ENCODE measurements around the gene GLIS2. TPM values are rescaled to one million over a fixed set of nuclear protein-coding genes. Genes with fewer than 3 reads are reported as not detected.

The GLIS2 gene
- total RNA-seq, 1 experiment from 2014 or later = 22.1 TPM

DNA sequence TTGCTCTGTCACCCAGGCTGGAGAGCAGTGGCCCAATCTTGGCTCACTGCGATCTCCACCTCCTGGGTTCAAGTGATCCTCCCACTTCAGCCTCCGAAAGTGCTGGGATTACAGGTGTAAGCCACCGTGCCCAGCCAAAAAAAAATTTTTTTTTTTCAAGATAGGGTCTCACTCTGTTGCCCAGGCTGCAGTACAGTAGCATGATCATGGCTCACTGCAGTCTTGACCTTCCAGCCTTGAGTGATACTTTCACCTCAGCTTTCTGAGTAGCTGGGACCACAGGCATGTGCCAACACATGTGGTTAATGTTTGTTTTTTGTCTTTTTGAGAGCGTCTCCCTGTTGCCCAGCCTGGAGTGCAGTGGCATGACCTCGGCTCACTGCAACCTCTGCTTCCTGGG, 37.0 kb downstream of the GLIS2 start:
- BruUV-seq (replicated peaks) = no TSS peak
- intact Hi-C loops (cut with micrococcal nuclease; ENCODE audit: unreplicated experiment) = no loop called here
- H3K36me3 Mint-ChIP-seq (ENCODE audit: insufficient read depth, unreplicated experiment) = peaks cover 42% of the 10 kb centered on the region
- no peak overlapping the region for H3K4me3 Mint-ChIP-seq (ENCODE audit: low read depth, unreplicated experiment)
- TF ChIP-seq, protein P1, sequence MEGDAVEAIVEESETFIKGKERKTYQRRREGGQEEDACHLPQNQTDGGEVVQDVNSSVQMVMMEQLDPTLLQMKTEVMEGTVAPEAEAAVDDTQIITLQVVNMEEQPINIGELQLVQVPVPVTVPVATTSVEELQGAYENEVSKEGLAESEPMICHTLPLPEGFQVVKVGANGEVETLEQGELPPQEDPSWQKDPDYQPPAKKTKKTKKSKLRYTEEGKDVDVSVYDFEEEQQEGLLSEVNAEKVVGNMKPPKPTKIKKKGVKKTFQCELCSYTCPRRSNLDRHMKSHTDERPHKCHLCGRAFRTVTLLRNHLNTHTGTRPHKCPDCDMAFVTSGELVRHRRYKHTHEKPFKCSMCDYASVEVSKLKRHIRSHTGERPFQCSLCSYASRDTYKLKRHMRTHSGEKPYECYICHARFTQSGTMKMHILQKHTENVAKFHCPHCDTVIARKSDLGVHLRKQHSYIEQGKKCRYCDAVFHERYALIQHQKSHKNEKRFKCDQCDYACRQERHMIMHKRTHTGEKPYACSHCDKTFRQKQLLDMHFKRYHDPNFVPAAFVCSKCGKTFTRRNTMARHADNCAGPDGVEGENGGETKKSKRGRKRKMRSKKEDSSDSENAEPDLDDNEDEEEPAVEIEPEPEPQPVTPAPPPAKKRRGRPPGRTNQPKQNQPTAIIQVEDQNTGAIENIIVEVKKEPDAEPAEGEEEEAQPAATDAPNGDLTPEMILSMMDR (IDR thresholded peaks at IDR 0.05; ENCODE audit: unreplicated experiment) = no peak
- H3K4me1 Mint-ChIP-seq (ENCODE audit: low read depth, unreplicated experiment) = peaks cover 17% of the 10 kb centered on the region
- CTCF ChIA-PET = no interaction called here
- H3K27ac Mint-ChIP-seq (ENCODE audit: unreplicated experiment) = no peak overlapping the region
- DNase-seq = no peak
- H3K27me3 Mint-ChIP-seq (ENCODE audit: unreplicated experiment) = no peaks in the 10 kb centered on the region
- H3K9me3 Mint-ChIP-seq (ENCODE audit: low read depth, unreplicated experiment) = no peaks in the 10 kb centered on the region

DNA sequence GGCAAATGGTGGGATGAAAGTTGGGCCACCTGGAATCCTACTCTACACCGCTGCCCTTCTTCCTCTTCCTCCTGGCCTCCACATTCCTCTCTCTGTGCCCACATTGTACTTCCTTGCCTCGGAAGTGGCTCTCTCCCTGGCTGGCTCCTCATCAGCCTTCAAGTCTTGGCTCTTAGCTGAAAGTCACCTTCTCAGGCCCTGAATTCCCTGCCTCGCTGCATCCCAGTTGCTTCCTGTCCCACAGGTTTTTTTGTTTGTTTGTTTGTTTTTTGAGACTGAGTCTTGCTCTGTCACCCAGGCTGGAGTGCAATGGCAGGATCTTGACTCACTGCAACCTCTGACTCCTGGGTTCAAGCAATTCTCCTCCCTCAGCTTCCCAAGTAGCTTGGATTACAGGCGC, 37.8 kb downstream of the GLIS2 start:
- no peak for DNase-seq
- intact Hi-C loops (cut with micrococcal nuclease; ENCODE audit: unreplicated experiment) = no loop called here
- H3K4me3 Mint-ChIP-seq (ENCODE audit: low read depth, unreplicated experiment) = no peak overlapping the region

DNA sequence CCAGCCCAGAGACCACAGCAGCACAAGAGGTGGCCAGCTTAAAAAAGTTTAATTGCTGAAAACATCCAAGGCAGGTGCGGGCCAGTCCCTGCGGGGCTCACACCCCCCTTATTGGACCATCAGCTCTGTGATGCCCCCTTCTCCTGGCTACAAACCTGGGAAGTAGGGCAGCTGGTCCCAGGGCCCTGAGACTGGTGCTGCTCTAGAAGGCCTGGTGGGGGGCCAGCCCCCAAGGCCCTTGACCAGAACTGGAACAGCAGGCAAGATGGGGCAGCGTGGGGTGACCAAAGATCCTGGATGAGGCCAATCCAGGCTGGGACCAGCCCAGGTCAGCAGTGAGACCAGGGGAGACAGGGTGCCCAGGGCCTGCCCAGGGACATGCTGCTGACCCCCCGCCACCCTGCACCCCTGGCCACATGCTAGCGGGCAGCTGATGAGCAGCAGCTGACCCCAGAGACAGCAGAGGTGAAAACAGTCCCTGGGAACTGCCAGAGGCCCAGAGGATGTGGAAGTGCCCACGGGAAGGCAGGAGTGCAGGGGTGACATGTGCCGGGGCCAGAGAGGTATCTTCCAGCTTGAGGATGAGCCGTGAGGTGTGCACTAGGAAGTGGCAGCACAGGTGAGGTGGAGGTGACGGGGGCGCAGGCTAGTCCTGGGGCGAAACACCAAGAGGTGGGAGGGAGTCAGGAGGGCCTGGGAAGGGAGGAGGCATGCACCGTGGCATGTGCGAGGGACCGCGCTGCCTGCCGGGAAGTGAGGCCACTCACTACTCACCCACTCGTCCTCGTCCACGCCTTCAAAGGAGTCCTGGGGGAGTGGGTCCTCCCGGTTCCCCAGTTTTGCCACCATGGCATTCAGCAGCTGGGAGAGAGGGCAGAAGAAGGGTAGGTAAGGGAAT, 38.9 kb downstream of the GLIS2 start:
- Mint-ChIP-seq H3K4me1 (ENCODE audit: low read depth, unreplicated experiment) (peaks cover 8% of the 10 kb centered on the region), H3K4me3 (ENCODE audit: low read depth, unreplicated experiment) (no peak overlapping the region), H3K27ac (ENCODE audit: unreplicated experiment) (no peak overlapping the region), H3K9me3 (ENCODE audit: low read depth, unreplicated experiment) (no peaks in the 10 kb centered on the region), H3K36me3 (ENCODE audit: insufficient read depth, unreplicated experiment) (peaks cover 41% of the 10 kb centered on the region), H3K27me3 (ENCODE audit: unreplicated experiment) (no peaks in the 10 kb centered on the region)
- CTCF ChIA-PET = no interaction called here
- no peak for DNase-seq
- TF ChIP-seq, protein P1 (IDR thresholded peaks at IDR 0.05; ENCODE audit: unreplicated experiment) = no peak
- BruUV-seq (replicated peaks) = no TSS peak
- intact Hi-C loops (cut with micrococcal nuclease; ENCODE audit: unreplicated experiment) = no loop called here

More for the DNA sequence above, 37.8 kb downstream of the GLIS2 start:
- Mint-ChIP-seq H3K36me3 (ENCODE audit: insufficient read depth, unreplicated experiment) (peaks cover 40% of the 10 kb centered on the region), H3K27ac (ENCODE audit: unreplicated experiment) (no peak overlapping the region), H3K9me3 (ENCODE audit: low read depth, unreplicated experiment) (no peaks in the 10 kb centered on the region), H3K27me3 (ENCODE audit: unreplicated experiment) (no peaks in the 10 kb centered on the region), H3K4me1 (ENCODE audit: low read depth, unreplicated experiment) (peaks cover 9% of the 10 kb centered on the region)
- TF ChIP-seq, protein P1 (IDR thresholded peaks at IDR 0.05; ENCODE audit: unreplicated experiment) = no peak
- CTCF ChIA-PET = no interaction called here
- BruUV-seq (replicated peaks) = no TSS peak

DNA sequence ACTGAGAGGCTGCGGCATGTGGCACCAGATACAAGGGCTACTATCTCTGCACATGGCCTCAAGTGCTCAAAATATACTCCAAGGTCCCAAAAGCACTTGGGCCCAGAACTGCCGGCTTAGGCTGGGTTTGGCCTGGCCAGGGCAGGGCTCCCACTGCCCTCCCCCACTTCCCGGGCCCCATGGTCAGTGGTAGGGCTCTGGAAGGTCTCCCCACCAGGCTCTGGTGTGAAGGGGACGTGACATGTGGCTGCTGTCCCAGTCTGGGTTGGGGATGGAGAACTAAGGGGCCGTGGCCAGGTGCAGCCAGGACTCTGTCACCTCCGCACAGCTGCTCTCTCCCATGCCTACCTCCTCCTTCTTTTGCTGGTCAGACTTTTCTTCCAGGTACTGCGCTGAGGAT, 41.0 kb downstream of the GLIS2 start:
- Mint-ChIP-seq H3K36me3 (ENCODE audit: insufficient read depth, unreplicated experiment) (peaks cover 33% of the 10 kb centered on the region), H3K4me3 (ENCODE audit: low read depth, unreplicated experiment) (no peak overlapping the region), H3K27me3 (ENCODE audit: unreplicated experiment) (no peaks in the 10 kb centered on the region), H3K27ac (ENCODE audit: unreplicated experiment) (no peak overlapping the region), H3K4me1 (ENCODE audit: low read depth, unreplicated experiment) (peaks cover 8% of the 10 kb centered on the region), H3K9me3 (ENCODE audit: low read depth, unreplicated experiment) (no peaks in the 10 kb centered on the region)
- TF ChIP-seq, protein P1 (IDR thresholded peaks at IDR 0.05; ENCODE audit: unreplicated experiment) = no peak
- BruUV-seq (replicated peaks) = no TSS peak
- intact Hi-C loops (cut with micrococcal nuclease; ENCODE audit: unreplicated experiment) = no loop called here
- DNase-seq = no peak
- CTCF ChIA-PET = no interaction called here
